ENCODE results near the gene DPF1. TPM values are rescaled to one million over a fixed set of nuclear protein-coding genes. Genes with fewer than 3 reads are reported as not detected.

DPF1 gene
- total RNA-seq, 1 donor from 2014 or later, result 12.6 TPM

DNA sequence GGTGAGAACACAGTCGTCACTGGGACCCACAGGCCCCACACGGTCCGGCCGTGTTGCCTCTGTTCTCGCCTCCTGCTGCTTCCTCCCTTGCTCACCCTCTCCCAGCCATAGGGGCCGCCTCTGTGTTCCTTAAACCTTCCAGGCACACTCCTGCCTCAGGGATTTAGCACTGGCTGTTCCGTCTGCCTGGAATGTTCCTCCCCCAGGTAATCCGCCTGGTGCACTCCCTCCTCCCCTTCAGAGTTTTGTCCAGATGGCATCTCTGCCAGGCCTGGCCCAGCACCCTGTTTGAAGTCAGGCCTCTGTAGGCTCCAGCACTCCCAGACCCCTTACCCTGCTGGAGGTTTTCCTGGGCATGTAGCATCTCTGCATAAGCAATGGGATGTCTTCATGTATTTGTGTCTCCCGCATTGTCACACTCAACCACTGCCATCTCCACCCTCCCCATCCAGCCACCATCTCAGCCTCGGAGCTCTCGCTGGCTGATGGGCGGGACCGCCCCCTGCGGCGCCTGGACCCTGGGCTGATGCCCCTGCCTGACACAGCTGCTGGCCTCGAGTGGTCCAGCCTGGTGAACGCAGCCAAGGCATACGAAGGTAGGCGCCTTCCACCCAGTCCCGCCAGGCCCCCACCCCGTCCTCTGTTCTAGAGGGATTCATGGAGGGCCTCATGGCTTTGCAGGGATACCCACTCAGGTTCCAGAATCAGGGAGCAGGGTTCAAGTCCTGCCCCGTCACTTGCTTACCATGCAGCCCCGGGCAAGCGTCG lies 25.9 kb downstream of the DPF1 start:
- no peak overlapping the region for H3K27ac Mint-ChIP-seq
- H3K36me3 Mint-ChIP-seq, result peaks cover 9% of the 10 kb centered on the region
- no peak for DNase-seq (ENCODE audit: extremely low spot score, unreplicated experiment)
- TF ChIP-seq CTCF (conservative IDR thresholded peaks at IDR 0.05), result no peak
- no peak overlapping the region for H3K4me3 Mint-ChIP-seq
- no peaks in the 10 kb centered on the region for H3K9me3 Mint-ChIP-seq
- peaks cover 5% of the 10 kb centered on the region for H3K4me1 Mint-ChIP-seq (ENCODE audit: unreplicated experiment)
- H3K27me3 Mint-ChIP-seq, result no peaks in the 10 kb centered on the region

DNA sequence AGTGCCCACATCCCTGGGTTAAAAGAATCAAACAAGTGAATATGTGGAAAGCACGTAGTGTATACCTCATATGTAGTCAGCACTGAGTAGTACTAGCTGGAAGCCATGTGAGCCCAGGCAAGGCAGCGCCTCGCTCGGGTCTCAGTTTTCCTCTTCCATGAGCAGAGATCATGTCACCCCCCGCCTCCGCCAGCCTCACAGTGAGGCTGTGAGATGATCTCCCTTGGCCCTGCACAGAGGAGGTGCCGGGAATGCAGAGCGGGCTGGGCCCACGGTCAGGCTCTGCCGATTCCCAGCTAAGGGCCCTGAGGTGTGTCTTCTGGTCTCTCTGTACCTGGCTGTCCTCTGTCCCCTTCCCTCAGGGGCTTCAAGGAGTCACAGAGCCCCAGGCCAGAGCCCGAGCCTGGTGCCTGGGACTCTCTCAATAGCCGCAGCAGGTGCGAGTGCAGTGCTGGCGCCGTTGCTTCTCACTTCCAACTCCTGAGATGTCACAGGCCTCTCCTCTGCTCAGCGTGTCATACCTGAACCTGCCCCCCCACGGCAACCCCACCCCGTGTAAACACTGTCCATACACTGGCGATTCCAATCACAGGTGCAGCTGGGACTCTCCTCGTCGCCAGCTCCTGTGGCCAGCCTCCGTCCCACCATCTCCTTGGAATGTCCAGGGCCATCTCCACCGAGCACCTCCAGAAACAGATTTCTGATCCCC lies 26.9 kb downstream of the DPF1 start:
- H3K4me1 Mint-ChIP-seq (ENCODE audit: unreplicated experiment), result no peaks in the 10 kb centered on the region
- H3K4me3 Mint-ChIP-seq, result no peak overlapping the region
- H3K27me3 Mint-ChIP-seq, result no peaks in the 10 kb centered on the region
- no peak for DNase-seq (ENCODE audit: extremely low spot score, unreplicated experiment)
- no peaks in the 10 kb centered on the region for H3K9me3 Mint-ChIP-seq
- peaks cover 4% of the 10 kb centered on the region for H3K36me3 Mint-ChIP-seq
- no peak overlapping the region for H3K27ac Mint-ChIP-seq
- TF ChIP-seq CTCF (conservative IDR thresholded peaks at IDR 0.05), result no peak

- no peak for TF ChIP-seq CTCF (conservative IDR thresholded peaks at IDR 0.05)
- H3K9me3 Mint-ChIP-seq, result no peaks in the 10 kb centered on the region
- no peak overlapping the region for H3K4me3 Mint-ChIP-seq
- no peak overlapping the region for H3K27ac Mint-ChIP-seq
- no peaks in the 10 kb centered on the region for H3K27me3 Mint-ChIP-seq
- H3K36me3 Mint-ChIP-seq, result peaks cover 2% of the 10 kb centered on the region
- no peaks in the 10 kb centered on the region for H3K4me1 Mint-ChIP-seq (ENCODE audit: unreplicated experiment)
- no peak for DNase-seq (ENCODE audit: extremely low spot score, unreplicated experiment)
Measured at GRCh38 chr19:38196245-38196837, 27.7 kb downstream of the DPF1 start.

DNA sequence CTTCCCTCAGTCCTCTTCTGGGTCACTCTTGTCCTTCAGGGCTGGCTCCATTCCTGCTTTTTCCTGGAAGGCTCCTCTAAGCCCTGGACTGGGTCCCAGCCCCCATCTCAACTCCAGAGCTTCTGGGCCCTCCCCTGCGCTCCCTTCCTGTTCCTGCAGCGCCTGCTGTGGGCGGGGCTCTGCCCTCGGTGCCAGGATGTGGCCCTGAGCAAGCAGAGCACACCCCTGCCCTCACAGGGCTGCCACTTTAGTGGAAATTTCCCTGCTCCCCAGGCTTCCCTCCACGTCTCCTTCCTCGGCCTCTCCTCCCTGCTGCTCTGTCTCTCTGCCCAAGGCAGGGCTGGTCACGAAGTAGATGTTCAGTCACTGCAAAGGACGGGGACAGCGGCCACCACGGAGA lies 28.8 kb downstream of the DPF1 start:
- TF ChIP-seq CTCF (conservative IDR thresholded peaks at IDR 0.05), result no peak
- H3K4me1 Mint-ChIP-seq (ENCODE audit: unreplicated experiment), result no peaks in the 10 kb centered on the region
- H3K36me3 Mint-ChIP-seq, result no peaks in the 10 kb centered on the region
- H3K27ac Mint-ChIP-seq, result no peak overlapping the region
- no peak overlapping the region for H3K4me3 Mint-ChIP-seq
- no peak for DNase-seq (ENCODE audit: extremely low spot score, unreplicated experiment)
- no peaks in the 10 kb centered on the region for H3K9me3 Mint-ChIP-seq
- no peaks in the 10 kb centered on the region for H3K27me3 Mint-ChIP-seq

- H3K4me1 Mint-ChIP-seq (ENCODE audit: unreplicated experiment), result no peaks in the 10 kb centered on the region
- no peak overlapping the region for H3K4me3 Mint-ChIP-seq
- no peaks in the 10 kb centered on the region for H3K27me3 Mint-ChIP-seq
- H3K36me3 Mint-ChIP-seq, result no peaks in the 10 kb centered on the region
- H3K9me3 Mint-ChIP-seq, result no peaks in the 10 kb centered on the region
- no peak overlapping the region for H3K27ac Mint-ChIP-seq
- DNase-seq (ENCODE audit: extremely low spot score, unreplicated experiment), result no peak
- TF ChIP-seq CTCF (conservative IDR thresholded peaks at IDR 0.05), result no peak
Measured at GRCh38 chr19:38194061-38194701, 29.8 kb downstream of the DPF1 start.

Data from type B pancreatic cell (in vitro differentiated cells).